Left lung (tissue), 10 donors: Measurements from ENCODE around the gene COX6B2. TPM values are rescaled to one million over a fixed set of nuclear protein-coding genes. Genes with fewer than 3 reads are reported as not detected.

Source experiments
- ATAC-seq: fragments of 200-7000 bp; cut with Tn5 transposase; one replicate; pipeline ENCODE4 v1.9.1; 2020; ENCODE audit warnings: moderate library complexity
- DNase-seq, 4 donors: peaks; one replicate each; pipeline ENCODE4 v3.0.0-alpha.2; 2013 to 2020
- H3K27ac ChIP-seq, 2 donors: fragments of 200-600 bp; sonication (generic) in 1 of 2; one replicate each; pipeline versions ENCODE4 v1.5.0 to v1.8.0; 2020 to 2021
- H3K27me3 ChIP-seq, 2 donors: fragments of 200-600 bp; sonication (generic) in 1 of 2; one replicate each; pipeline versions ENCODE4 v1.5.0 to v1.8.0; 2020 to 2021
- H3K36me3 ChIP-seq, 2 donors: fragments of 200-600 bp; sonication (generic) in 1 of 2; one replicate each; pipeline versions ENCODE4 v1.5.0 to v1.8.0; 2020 to 2021
- H3K4me1 ChIP-seq, 2 donors: fragments of 200-600 bp; one replicate each; pipeline ENCODE4 v1.8.0; 2021
- H3K4me3 ChIP-seq, 2 donors: fragments of 200-600 bp; sonication (generic) in 1 of 2; one replicate each; pipeline versions ENCODE4 v1.5.0 to v1.8.0; 2020 to 2021; ENCODE audit warnings: mild to moderate bottlenecking in 1 of 2
- H3K9me3 ChIP-seq, 2 donors: fragments of 200-600 bp; sonication (generic) in 1 of 2; one replicate each; pipeline versions ENCODE4 v1.5.0 to v1.8.0; 2020 to 2021
- intact Hi-C, 2 donors: fragments of 100-400 bp; cut with DNase I; formaldehyde crosslinking; loops; one replicate each; pipeline versions ENCODE4 v1.11.2 to v1.14.2; 2022
- polyA plus RNA-seq, 6 donors: library from polyadenylated mRNA; unstranded; fragments of 120-200 nt; gene quantifications; one replicate each; pipeline ENCODE4 v1.2.1, GENCODE V29; 2013; ENCODE audit not compliant: insufficient read length in 6 of 6
- total RNA-seq, 2 donors: library from RNA; stranded (reverse); fragmentation: NEBNext Ultra II Directional; extraction: Animal tissue kit (Norgen Biotek cat#: 25700); gene quantifications; one replicate each; pipeline ENCODE4 v1.2.1, GENCODE V29; 2021
- TF ChIP-seq, protein P1 (sequence below), 2 donors: fragments of 200-600 bp; sonication (generic) in 1 of 2; IDR thresholded peaks; one replicate each; pipeline versions ENCODE4 v1.5.0 to v1.8.0; 2021; ENCODE audit warnings: antibody characterized with exemption in 2 of 2
- donor health status: DM: no; HTN: yes; CAD: no.
- donor health status: DM: no; HTN: no; CAD: no.

COX6B2 gene
- total and polyA plus RNA-seq, 8 donors = 0.20 to 0.75 (median 0.50) TPM; not detected in 1

GRCh38 chr19:55373993-55374757, 19.7 kb upstream of the COX6B2 start:
- intact Hi-C loops = no loop called here
- Histone ChIP-seq H3K27ac (no peak overlapping the region), H3K9me3 (no peaks in the 10 kb centered on the region), H3K4me3 (no peak overlapping the region), H3K27me3 (peaks cover 31 to 86% of the 10 kb centered on the region in 2 donors), H3K4me1 (peaks cover 5 to 8% of the 10 kb centered on the region in 2 donors), H3K36me3 (no peaks in the 10 kb centered on the region)
- ATAC-seq = no peak
- DNase-seq = no peak
- TF ChIP-seq, protein P1, sequence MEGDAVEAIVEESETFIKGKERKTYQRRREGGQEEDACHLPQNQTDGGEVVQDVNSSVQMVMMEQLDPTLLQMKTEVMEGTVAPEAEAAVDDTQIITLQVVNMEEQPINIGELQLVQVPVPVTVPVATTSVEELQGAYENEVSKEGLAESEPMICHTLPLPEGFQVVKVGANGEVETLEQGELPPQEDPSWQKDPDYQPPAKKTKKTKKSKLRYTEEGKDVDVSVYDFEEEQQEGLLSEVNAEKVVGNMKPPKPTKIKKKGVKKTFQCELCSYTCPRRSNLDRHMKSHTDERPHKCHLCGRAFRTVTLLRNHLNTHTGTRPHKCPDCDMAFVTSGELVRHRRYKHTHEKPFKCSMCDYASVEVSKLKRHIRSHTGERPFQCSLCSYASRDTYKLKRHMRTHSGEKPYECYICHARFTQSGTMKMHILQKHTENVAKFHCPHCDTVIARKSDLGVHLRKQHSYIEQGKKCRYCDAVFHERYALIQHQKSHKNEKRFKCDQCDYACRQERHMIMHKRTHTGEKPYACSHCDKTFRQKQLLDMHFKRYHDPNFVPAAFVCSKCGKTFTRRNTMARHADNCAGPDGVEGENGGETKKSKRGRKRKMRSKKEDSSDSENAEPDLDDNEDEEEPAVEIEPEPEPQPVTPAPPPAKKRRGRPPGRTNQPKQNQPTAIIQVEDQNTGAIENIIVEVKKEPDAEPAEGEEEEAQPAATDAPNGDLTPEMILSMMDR (IDR thresholded peaks at IDR 0.05) = no peak

DNA sequence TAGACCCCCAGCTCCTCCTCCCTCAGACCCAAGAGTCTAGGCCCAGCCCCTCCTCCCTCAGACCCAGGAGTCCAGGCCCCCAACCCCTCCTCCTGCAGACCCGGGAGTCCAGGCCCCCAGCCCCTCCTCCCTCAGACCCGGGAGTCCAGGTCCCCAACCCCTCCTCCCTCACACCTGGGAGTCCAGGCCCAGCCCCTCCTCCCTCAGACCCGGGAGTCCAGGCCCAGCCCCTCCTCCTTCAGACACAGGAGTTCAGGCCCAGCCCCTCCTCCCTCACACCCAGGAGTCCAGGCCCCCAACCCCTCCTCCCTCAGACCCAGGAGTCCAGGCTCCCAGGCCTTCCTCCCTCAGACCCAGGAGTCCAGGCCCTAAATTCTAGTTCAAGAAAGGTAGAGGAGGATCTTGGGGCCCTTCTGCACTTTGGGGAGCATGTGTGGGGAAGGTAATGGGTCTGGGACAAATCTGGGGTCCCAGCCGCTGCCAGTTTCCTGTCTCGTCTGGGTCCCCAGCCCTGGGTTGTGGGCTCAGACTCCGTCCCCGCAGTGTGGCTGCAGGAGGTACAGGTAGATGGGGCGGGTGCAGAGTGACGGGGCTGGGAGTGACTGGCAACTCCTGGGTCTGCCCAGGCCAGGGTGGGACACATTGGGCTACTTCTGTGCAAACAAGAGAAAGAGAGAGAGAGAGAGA, 18.9 kb upstream of the COX6B2 start:
- Histone ChIP-seq H3K4me3 (no peak overlapping the region), H3K36me3 (no peaks in the 10 kb centered on the region), H3K27ac (no peak overlapping the region), H3K27me3 (peaks cover 37 to 94% of the 10 kb centered on the region in 2 donors), H3K4me1 (peaks cover 5 to 11% of the 10 kb centered on the region in 2 donors), H3K9me3 (no peaks in the 10 kb centered on the region)
- TF ChIP-seq, protein P1 (IDR thresholded peaks at IDR 0.05) = no peak
- ATAC-seq (no peak), DNase-seq (no peak)
- intact Hi-C loops = no loop called here

GRCh38 chr19:55372316-55373081, 18.0 kb upstream of the COX6B2 start:
- intact Hi-C loops = no loop called here
- H3K9me3 ChIP-seq = no peaks in the 10 kb centered on the region
- no peak overlapping the region for H3K27ac ChIP-seq
- no peak for ATAC-seq
- H3K4me1 ChIP-seq = peaks cover 5 to 11% of the 10 kb centered on the region in 2 donors
- no peak overlapping the region for H3K4me3 ChIP-seq
- no peaks in the 10 kb centered on the region for H3K36me3 ChIP-seq
- DNase-seq = no peak
- TF ChIP-seq, protein P1 (IDR thresholded peaks at IDR 0.05) = no peak
- H3K27me3 ChIP-seq = peaks cover 37 to 97% of the 10 kb centered on the region in 2 donors

GRCh38 chr19:55370305-55370988, 15.9 kb upstream of the COX6B2 start, which contains the start of gene IL11:
TSS of gene IL11 (minus strand) at chr19:55370463. CDS start at chr19:55370310, 153 bp downstream.
- ATAC-seq = no peak

More at GRCh38 chr19:55370305-55370988, 15.9 kb upstream of the COX6B2 start, which contains the start of gene IL11:
- no peak within 1 kb of the TSS for H3K27ac ChIP-seq
- TF ChIP-seq, protein P1 (IDR thresholded peaks at IDR 0.05) = no peak
- H3K4me1 ChIP-seq = peaks cover 5 to 11% of the 10 kb centered on the region in 2 donors
- no peak for DNase-seq
- H3K36me3 ChIP-seq = no peaks in the 10 kb centered on the region
- H3K4me3 ChIP-seq = no peak within 1 kb of the TSS
- H3K9me3 ChIP-seq = no peaks in the 10 kb centered on the region
- H3K27me3 ChIP-seq = peaks cover 32 to 86% of the 10 kb centered on the region in 2 donors
- intact Hi-C loops = no loop called here
